Spleen (tissue), 11 donors: ENCODE measurements around the gene F13A1. TPM values are rescaled to one million over a fixed set of nuclear protein-coding genes. Genes with fewer than 3 reads are reported as not detected.

ENCODE experiments used
- DNase-seq: peaks from one replicate; pipeline ENCODE4 v3.0.0-alpha.2; 2020
- H3K27ac ChIP-seq, 8 donors: fragments of 200-600 bp; sonication (generic) in 7 of 8; 1 replicate in 4 of 8; 2 replicates in 4 of 8; pipeline versions ENCODE4 v1.5.0 to v1.8.0; 2016 to 2021; ENCODE audit warnings: inconsistent platforms in 4 of 8, mild to moderate bottlenecking in 4 of 8, moderate library complexity in 1 of 8
- H3K27me3 ChIP-seq, 7 donors: fragments of 200-600 bp; sonication (generic) in 6 of 7; replicated peaks in 1 of 7; 1 replicate in 4 of 7; 2 replicates in 3 of 7; pipeline versions ENCODE4 v1.5.0 to v1.8.0; 2016 to 2021; ENCODE audit warnings: inconsistent platforms in 3 of 7, mild to moderate bottlenecking in 1 of 7
- H3K36me3 ChIP-seq, 6 donors: fragments of 200-600 bp; sonication (generic) in 5 of 6; 1 replicate in 4 of 6; 2 replicates in 2 of 6; pipeline versions ENCODE4 v1.5.0 to v1.8.0; 2016 to 2021; ENCODE audit warnings: inconsistent platforms in 2 of 6
- H3K4me1 ChIP-seq, 6 donors: fragments of 200-600 bp; sonication (generic) in 5 of 6; 1 replicate in 3 of 6; 2 replicates in 3 of 6; pipeline versions ENCODE4 v1.5.0 to v1.8.0; 2016 to 2021; ENCODE audit warnings: inconsistent platforms in 3 of 6
- H3K4me3 ChIP-seq, 8 donors: fragments of 200-600 bp; sonication (generic) in 7 of 8; 1 replicate in 4 of 8; 2 replicates in 4 of 8; pipeline versions ENCODE4 v1.5.0 to v1.8.0; 2016 to 2021; ENCODE audit warnings: inconsistent platforms in 4 of 8, mild to moderate bottlenecking in 4 of 8, moderate library complexity in 2 of 8
- H3K9me3 ChIP-seq, 8 donors: fragments of 200-600 bp; sonication (generic) in 7 of 8; 1 replicate in 4 of 8; 2 replicates in 4 of 8; pipeline versions ENCODE4 v1.5.0 to v1.8.0; 2016 to 2021; ENCODE audit warnings: inconsistent platforms in 4 of 8
- POLR2A ChIP-seq, 3 donors: fragments of 450-650 bp; IDR thresholded peaks; one replicate each; pipeline ENCODE4 v1.5.1; 2017; ENCODE audit warnings: antibody characterized with exemption in 3 of 3, mild to moderate bottlenecking in 1 of 3
- POLR2AphosphoS5 ChIP-seq, 3 donors: sonication (generic); formaldehyde crosslinking; IDR thresholded peaks; one replicate each; pipeline ENCODE4 v1.5.1; 2017; ENCODE audit warnings: antibody characterized with exemption in 3 of 3
- WGBS, 5 donors: extraction: QIAGEN DNeasy Blood & Tissue Kit in 3 of 5; methylation state at CpG; one replicate each; pipeline versions ENCODE4 v1.1.5 to v1.1.7; 2013 to 2018; 5-methylcytosine and 5-hydroxymethylcytosine counted together
- intact Hi-C: fragments of 100-400 bp; cut with DNase I; formaldehyde crosslinking; loops from one replicate; pipeline ENCODE4 v1.15.0; 2023; ENCODE audit warnings: low total_unique reads
- polyA plus RNA-seq, 3 donors: library from polyadenylated mRNA; stranded (reverse); fragments of 200-250 nt; gene quantifications; one replicate each; pipeline ENCODE4 v1.2.1, GENCODE V29; 2013
- total RNA-seq, 7 donors: library from RNA; depleted of rRNA in 3 of 7; stranded (reverse); fragments of >200 nt in 3 of 7; fragmentation: NEBNext Ultra II Directional in 4 of 7; extraction: Animal tissue kit (Norgen Biotek cat#: 25700) in 4 of 7; gene quantifications; one replicate each; pipeline versions ENCODE4 v1.1.0 to v1.2.1, GENCODE V29; 2016 to 2021
- TF ChIP-seq, protein P1 (sequence below), 11 experiments: fragments of 200-600 bp in 7 of 11; fragments of 450-650 bp in 4 of 11; sonication (generic) in 4 of 11; IDR thresholded peaks in 8 of 11; conservative IDR thresholded peaks in 3 of 11; 1 replicate in 7 of 11; 2 replicates in 4 of 11; pipeline versions ENCODE4 v1.4.0 to v1.8.0; 2016 to 2021; ENCODE audit warnings: antibody characterized with exemption in 11 of 11, inconsistent platforms in 4 of 11, mild to moderate bottlenecking in 1 of 11
- donor health status: healthy with polysubstance abuse.
- donor health status: DM: no; HTN: no; CAD: no; lungs with moderate emphysema.
- donor health status: DM: no; HTN: no; CAD: no.
- donor health status: Bipolar disorder and iron deficiency.
- donor health status: healthy.
- donor health status: DM: no; HTN: no; CAD: no.
- donor health status: DM: yes; HTN: yes; CAD: no.

F13A1 gene
- total and polyA plus RNA-seq, 10 donors, result 1.8 to 41.5 (median 25.9) TPM

DNA sequence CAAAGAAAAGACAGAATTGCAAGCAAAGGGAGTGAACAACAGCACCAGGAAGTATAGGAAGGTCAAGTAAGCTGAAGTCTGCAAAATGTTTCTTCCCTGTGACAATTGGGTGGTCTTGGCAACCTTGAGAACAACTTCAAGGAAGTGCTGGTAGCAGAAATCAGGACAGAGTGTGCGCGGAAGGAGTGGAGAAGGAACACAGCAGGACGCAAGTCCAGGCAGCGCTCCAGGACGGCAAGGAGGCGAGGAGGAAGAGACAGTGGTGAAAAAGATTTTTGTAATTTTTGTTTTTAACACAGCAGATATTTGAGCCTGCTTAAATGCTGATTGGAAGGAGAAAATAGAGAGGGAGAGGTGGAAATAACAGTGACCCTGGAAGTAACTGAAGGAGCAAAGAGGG is 141.7 kb downstream of the F13A1 start:
- DNase-seq, result no peak
- H3K9me3 ChIP-seq, result no peaks in the 10 kb centered on the region
- intact Hi-C loops, result no loop called here
- H3K27ac ChIP-seq, result no peak overlapping the region
- peaks cover 0 to 13% (median 0%) of the 10 kb centered on the region in 7 donors for H3K27me3 ChIP-seq
- no peaks in the 10 kb centered on the region for H3K4me1 ChIP-seq
- H3K36me3 ChIP-seq, result no peaks in the 10 kb centered on the region
- H3K4me3 ChIP-seq, result no peak overlapping the region
- TF ChIP-seq POLR2A (IDR thresholded peaks at IDR 0.05) (no peak), POLR2AphosphoS5 (IDR thresholded peaks at IDR 0.05) (no peak)
- TF ChIP-seq, protein P1, sequence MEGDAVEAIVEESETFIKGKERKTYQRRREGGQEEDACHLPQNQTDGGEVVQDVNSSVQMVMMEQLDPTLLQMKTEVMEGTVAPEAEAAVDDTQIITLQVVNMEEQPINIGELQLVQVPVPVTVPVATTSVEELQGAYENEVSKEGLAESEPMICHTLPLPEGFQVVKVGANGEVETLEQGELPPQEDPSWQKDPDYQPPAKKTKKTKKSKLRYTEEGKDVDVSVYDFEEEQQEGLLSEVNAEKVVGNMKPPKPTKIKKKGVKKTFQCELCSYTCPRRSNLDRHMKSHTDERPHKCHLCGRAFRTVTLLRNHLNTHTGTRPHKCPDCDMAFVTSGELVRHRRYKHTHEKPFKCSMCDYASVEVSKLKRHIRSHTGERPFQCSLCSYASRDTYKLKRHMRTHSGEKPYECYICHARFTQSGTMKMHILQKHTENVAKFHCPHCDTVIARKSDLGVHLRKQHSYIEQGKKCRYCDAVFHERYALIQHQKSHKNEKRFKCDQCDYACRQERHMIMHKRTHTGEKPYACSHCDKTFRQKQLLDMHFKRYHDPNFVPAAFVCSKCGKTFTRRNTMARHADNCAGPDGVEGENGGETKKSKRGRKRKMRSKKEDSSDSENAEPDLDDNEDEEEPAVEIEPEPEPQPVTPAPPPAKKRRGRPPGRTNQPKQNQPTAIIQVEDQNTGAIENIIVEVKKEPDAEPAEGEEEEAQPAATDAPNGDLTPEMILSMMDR (IDR thresholded peaks at IDR 0.05 in 8 of 11, conservative IDR thresholded peaks at IDR 0.05 in 3 of 11), result no peak
- 48 to 83% (median 75%) methylated on average over 6 of the region's 6 CpGs for WGBS, 5 donors

DNA sequence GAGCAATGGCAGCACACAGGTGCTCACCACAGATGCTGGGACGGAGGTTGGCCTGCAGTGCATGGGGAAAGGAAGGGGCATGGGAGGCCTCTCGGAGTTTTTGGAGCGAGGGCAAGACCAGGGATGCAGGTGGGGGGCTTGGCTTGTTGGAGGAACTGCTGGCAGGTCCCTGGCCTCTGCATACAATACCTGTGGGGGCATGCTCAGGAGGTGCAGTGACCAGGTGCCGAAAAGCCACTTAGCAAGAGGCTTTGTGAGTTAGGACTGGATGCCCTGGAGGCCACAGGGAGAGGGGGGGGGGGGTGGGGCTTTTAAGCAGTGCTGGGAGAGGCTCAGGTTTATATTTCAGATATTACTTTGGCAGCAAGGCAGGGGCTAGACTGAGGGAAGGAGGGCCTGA is 142.7 kb downstream of the F13A1 start:
- H3K4me3 ChIP-seq, result no peak overlapping the region
- H3K27ac ChIP-seq, result no peak overlapping the region
- peaks cover 0 to 13% (median 0%) of the 10 kb centered on the region in 7 donors for H3K27me3 ChIP-seq
- 70 to 92% (median 85%) methylated on average over 4 of the region's 4 CpGs for WGBS, 5 donors
- TF ChIP-seq POLR2A (IDR thresholded peaks at IDR 0.05) (no peak), POLR2AphosphoS5 (IDR thresholded peaks at IDR 0.05) (no peak)
- TF ChIP-seq, protein P1 (IDR thresholded peaks at IDR 0.05 in 8 of 11, conservative IDR thresholded peaks at IDR 0.05 in 3 of 11), result no peak
- intact Hi-C loops, result no loop called here
- no peaks in the 10 kb centered on the region for H3K4me1 ChIP-seq
- DNase-seq, result no peak
- no peaks in the 10 kb centered on the region for H3K9me3 ChIP-seq
- no peaks in the 10 kb centered on the region for H3K36me3 ChIP-seq

DNA sequence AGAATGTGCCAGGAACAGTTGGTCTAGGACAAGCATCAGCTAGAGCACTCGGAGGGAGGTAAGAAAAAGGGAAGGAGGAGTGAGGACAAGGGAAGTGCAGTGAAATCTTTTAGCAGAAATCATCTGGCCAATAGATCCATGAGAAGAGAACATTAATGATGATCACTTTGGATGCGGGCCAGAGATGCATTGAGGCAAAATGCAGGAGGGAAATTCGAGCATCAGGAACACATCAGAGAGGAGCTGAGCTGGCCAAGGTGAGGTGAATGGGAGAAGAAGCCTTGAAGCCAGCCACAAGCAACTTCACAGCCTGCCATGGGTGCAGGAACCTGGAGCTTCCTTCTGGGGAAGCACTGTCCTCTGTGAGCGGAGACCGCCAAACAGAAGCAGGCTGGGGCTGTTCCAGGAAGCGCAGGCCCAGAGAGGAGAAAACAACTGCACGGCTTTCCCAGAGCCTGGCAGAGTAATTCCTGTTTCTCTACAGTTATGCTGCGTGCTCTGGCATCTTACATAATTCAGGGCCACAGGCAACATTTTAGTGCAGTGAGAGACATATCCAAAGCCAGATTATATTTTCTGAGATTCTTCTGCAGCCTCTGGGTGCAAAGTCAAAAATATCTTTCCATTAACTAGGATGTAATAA is 143.8 kb downstream of the F13A1 start:
- no peaks in the 10 kb centered on the region for H3K4me1 ChIP-seq
- H3K27ac ChIP-seq, result no peak overlapping the region
- no peaks in the 10 kb centered on the region for H3K36me3 ChIP-seq
- WGBS, 5 donors, result 62 to 72% (median 63%) methylated on average over 8 of the region's 8 CpGs
- no peak for DNase-seq
- TF ChIP-seq POLR2A (IDR thresholded peaks at IDR 0.05) (no peak), POLR2AphosphoS5 (IDR thresholded peaks at IDR 0.05) (no peak)
- TF ChIP-seq, protein P1 (IDR thresholded peaks at IDR 0.05 in 8 of 11, conservative IDR thresholded peaks at IDR 0.05 in 3 of 11), result no peak
- H3K27me3 ChIP-seq, result peaks cover 0 to 13% (median 0%) of the 10 kb centered on the region in 7 donors
- no peaks in the 10 kb centered on the region for H3K9me3 ChIP-seq
- intact Hi-C loops, result no loop called here
- no peak overlapping the region for H3K4me3 ChIP-seq

DNA sequence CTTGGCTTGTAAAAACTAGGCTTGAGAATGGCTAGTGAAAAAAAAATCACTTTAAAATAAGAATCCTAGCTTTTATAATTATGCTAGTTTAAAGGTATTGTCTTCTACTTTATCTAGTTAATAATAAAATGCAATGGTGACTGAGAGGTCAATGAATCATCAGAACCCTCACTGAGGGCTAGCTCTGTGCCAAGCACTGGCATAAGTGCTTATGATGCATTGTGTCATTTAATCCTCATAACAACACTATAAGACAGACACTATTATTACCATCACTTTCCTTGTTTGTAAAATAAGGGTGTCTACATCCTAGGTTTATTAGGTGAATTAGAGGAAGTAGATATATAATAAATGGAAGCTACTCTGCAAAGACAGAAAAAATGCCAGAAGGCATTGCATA is 144.3 kb downstream of the F13A1 start:
- TF ChIP-seq, protein P1 (IDR thresholded peaks at IDR 0.05 in 8 of 11, conservative IDR thresholded peaks at IDR 0.05 in 3 of 11), result no peak
- TF ChIP-seq POLR2A (IDR thresholded peaks at IDR 0.05), result no peak
- intact Hi-C loops, result no loop called here
- no peaks in the 10 kb centered on the region for H3K4me1 ChIP-seq
- no peaks in the 10 kb centered on the region for H3K36me3 ChIP-seq
- H3K9me3 ChIP-seq, result no peaks in the 10 kb centered on the region
- no peak overlapping the region for H3K4me3 ChIP-seq
- DNase-seq, result no peak
- H3K27ac ChIP-seq, result no peak overlapping the region
- peaks cover 0 to 10% (median 0%) of the 10 kb centered on the region in 7 donors for H3K27me3 ChIP-seq
